Measurements from ENCODE around the gene ARHGEF11. TPM values are rescaled to one million over a fixed set of nuclear protein-coding genes. Genes with fewer than 3 reads are reported as not detected.

ARHGEF11 gene
- total RNA-seq, 1 experiment from 2014 or later: 55.5 TPM

DNA sequence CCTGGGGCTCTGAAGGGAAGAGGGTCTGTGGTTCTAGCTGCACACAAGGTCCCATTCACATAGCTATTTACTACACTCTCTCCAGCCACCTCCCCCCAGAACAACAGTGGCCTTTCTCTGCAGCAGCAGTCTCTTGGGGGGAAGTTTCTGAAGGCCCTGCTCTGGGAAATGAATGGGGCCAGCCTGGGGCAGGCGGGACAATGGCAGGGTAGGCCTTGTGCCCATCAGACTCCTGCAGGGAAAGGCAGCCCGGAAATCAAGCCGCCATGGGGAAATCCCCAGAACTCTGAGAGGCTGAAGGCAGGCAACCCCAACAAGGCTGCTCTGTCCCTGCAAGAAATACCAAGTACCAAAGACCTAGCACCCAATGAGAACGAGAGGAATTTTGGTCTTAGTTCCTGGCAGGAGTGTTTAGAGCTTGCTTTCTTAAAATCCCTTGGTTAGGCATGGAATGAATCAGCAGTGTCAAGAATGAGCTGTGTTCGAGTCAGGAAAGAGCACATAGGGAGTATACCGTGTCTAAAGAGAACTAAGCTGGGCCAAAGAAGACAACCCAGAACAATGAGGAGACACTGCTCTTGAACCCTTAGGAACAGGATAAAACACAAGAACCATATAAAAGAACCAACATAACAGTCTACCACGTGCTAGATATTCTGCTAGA lies 11.3 kb downstream of the ARHGEF11 start:
- H3K4me3 ChIP-seq (ENCODE audit: low read depth in 2 of 2, low read length in 2 of 2): no peak overlapping the region
- no peak overlapping the region for H3K27ac ChIP-seq (ENCODE audit: low read length)
- TF ChIP-seq, protein P1, sequence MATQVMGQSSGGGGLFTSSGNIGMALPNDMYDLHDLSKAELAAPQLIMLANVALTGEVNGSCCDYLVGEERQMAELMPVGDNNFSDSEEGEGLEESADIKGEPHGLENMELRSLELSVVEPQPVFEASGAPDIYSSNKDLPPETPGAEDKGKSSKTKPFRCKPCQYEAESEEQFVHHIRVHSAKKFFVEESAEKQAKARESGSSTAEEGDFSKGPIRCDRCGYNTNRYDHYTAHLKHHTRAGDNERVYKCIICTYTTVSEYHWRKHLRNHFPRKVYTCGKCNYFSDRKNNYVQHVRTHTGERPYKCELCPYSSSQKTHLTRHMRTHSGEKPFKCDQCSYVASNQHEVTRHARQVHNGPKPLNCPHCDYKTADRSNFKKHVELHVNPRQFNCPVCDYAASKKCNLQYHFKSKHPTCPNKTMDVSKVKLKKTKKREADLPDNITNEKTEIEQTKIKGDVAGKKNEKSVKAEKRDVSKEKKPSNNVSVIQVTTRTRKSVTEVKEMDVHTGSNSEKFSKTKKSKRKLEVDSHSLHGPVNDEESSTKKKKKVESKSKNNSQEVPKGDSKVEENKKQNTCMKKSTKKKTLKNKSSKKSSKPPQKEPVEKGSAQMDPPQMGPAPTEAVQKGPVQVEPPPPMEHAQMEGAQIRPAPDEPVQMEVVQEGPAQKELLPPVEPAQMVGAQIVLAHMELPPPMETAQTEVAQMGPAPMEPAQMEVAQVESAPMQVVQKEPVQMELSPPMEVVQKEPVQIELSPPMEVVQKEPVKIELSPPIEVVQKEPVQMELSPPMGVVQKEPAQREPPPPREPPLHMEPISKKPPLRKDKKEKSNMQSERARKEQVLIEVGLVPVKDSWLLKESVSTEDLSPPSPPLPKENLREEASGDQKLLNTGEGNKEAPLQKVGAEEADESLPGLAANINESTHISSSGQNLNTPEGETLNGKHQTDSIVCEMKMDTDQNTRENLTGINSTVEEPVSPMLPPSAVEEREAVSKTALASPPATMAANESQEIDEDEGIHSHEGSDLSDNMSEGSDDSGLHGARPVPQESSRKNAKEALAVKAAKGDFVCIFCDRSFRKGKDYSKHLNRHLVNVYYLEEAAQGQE (IDR thresholded peaks at IDR 0.05; ENCODE audit: insufficient read depth in 1 of 2, low read depth in 2 of 2, low read length in 1 of 2): no peak
- TF ChIP-seq, protein P2, sequence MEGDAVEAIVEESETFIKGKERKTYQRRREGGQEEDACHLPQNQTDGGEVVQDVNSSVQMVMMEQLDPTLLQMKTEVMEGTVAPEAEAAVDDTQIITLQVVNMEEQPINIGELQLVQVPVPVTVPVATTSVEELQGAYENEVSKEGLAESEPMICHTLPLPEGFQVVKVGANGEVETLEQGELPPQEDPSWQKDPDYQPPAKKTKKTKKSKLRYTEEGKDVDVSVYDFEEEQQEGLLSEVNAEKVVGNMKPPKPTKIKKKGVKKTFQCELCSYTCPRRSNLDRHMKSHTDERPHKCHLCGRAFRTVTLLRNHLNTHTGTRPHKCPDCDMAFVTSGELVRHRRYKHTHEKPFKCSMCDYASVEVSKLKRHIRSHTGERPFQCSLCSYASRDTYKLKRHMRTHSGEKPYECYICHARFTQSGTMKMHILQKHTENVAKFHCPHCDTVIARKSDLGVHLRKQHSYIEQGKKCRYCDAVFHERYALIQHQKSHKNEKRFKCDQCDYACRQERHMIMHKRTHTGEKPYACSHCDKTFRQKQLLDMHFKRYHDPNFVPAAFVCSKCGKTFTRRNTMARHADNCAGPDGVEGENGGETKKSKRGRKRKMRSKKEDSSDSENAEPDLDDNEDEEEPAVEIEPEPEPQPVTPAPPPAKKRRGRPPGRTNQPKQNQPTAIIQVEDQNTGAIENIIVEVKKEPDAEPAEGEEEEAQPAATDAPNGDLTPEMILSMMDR (IDR thresholded peaks at IDR 0.05): no peak
- no peak for TF ChIP-seq POLR2AphosphoS5 (IDR thresholded peaks at IDR 0.05; ENCODE audit: low read depth, low read length)
- no peak for TF ChIP-seq TCF7L2 (IDR thresholded peaks at IDR 0.05; ENCODE audit: low read depth, low read length)
- no peak for TF ChIP-seq SIN3A (IDR thresholded peaks at IDR 0.05; ENCODE audit: borderline replicate concordance, insufficient read depth, low read depth, low read length)
- intact Hi-C loops (cut with micrococcal nuclease; ENCODE audit: unreplicated experiment) (no loop called here), in situ Hi-C loops (cut with HindIII; ENCODE audit: low pct_unique_long_range_greater_than_20kb, low sequenced_read_pairs) (no loop called here)
- POLR2A ChIA-PET: interaction anchor here (0.5 kb wide), 1 partner anchor 9 kb away, joined by 5 read pairs; no protein-coding TSS in a partner anchor
- CTCF ChIA-PET: no interaction called here
- no TSS peak for BruUV-seq (replicated peaks)
- DNase-seq (ENCODE audit: low read depth, low spot score) (no peak), ATAC-seq (0 out of 2 replicates have a peak, but pooled peaks have one; percentile 39)
- H3K36me3 ChIP-seq (ENCODE audit: control insufficient read depth, insufficient read depth, low read length): no peaks in the 10 kb centered on the region
- no peaks in the 10 kb centered on the region for H3K9me3 ChIP-seq (ENCODE audit: control insufficient read depth, insufficient read depth, low read depth, low read length)
- no peaks in the 10 kb centered on the region for H3K27me3 ChIP-seq (ENCODE audit: control insufficient read depth, insufficient read depth, low read length)
- no peaks in the 10 kb centered on the region for H3K4me1 ChIP-seq (ENCODE audit: control insufficient read depth, insufficient read depth, low read length)

GRCh38 chr1:157033357-157033876 lies 12.1 kb downstream of the ARHGEF11 start:
- H3K9me3 ChIP-seq (ENCODE audit: control insufficient read depth, insufficient read depth, low read depth, low read length): no peaks in the 10 kb centered on the region
- intact Hi-C loops (cut with micrococcal nuclease; ENCODE audit: unreplicated experiment): no loop called here
- CTCF ChIA-PET: no interaction called here
- H3K27ac ChIP-seq (ENCODE audit: low read length): no peak overlapping the region
- no TSS peak for BruUV-seq (replicated peaks)
- no peaks in the 10 kb centered on the region for H3K36me3 ChIP-seq (ENCODE audit: control insufficient read depth, insufficient read depth, low read length)
- H3K27me3 ChIP-seq (ENCODE audit: control insufficient read depth, insufficient read depth, low read length): no peaks in the 10 kb centered on the region
- POLR2A ChIA-PET: no interaction called here
- TF ChIP-seq, protein P1 (IDR thresholded peaks at IDR 0.05; ENCODE audit: insufficient read depth in 1 of 2, low read depth in 2 of 2, low read length in 1 of 2): no peak
- TF ChIP-seq, protein P2 (IDR thresholded peaks at IDR 0.05): no peak
- TF ChIP-seq TCF7L2 (IDR thresholded peaks at IDR 0.05; ENCODE audit: low read depth, low read length) (no peak), SIN3A (IDR thresholded peaks at IDR 0.05; ENCODE audit: borderline replicate concordance, insufficient read depth, low read depth, low read length) (no peak), POLR2AphosphoS5 (IDR thresholded peaks at IDR 0.05; ENCODE audit: low read depth, low read length) (no peak)
- DNase-seq (ENCODE audit: low read depth, low spot score): no peak
- in situ Hi-C loops (cut with HindIII; ENCODE audit: low pct_unique_long_range_greater_than_20kb, low sequenced_read_pairs): no loop called here
- ATAC-seq: no peak
- no peaks in the 10 kb centered on the region for H3K4me1 ChIP-seq (ENCODE audit: control insufficient read depth, insufficient read depth, low read length)
- no peak overlapping the region for H3K4me3 ChIP-seq (ENCODE audit: low read depth in 2 of 2, low read length in 2 of 2)
